SH-SY5Y (cell line): ENCODE data around the gene SMCO3.

Experiments used
- GATA2 ChIP-seq: IDR thresholded peaks from 2 replicates; pipeline ENCODE4 v1.6.1; 2011; ENCODE audit warnings: mild to moderate bottlenecking, low read depth, low read length
- GATA3 ChIP-seq: IDR thresholded peaks from 2 replicates; pipeline ENCODE4 v1.6.1; 2011; ENCODE audit warnings: low read depth, mild to moderate bottlenecking, low read length, moderate library complexity

DNA sequence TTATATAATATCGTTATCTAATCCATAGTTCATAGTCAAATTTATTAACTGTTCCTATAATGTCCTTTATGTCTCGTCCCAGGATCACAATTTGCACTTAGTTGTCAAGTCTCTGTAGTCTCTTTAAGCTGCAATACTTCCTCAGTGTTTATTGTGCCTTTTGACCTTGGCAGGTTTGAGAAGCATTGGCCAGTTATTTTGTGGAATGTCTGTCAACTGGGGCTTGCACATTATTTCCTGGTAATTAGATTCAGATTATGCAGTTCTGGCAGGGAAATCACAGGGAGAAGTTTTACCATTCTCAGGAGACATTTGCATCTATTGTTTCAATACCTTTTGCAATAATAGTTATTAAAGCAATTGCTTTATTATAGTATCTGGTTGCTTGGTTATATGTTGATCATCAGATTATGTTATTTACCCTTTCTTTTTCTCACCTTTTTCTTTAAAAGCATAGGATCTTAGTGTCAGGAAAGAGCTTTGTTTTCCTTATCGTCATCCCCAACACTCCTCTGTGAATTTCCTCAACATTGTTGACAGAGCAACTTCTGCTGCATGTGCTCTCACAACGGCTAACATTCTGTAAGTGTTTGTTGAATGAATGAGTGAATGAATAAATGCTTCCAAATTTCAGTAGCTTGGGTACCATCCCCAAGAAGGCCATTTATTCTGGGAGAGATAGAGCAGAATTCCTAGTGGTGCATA, 33.0 kb upstream of the SMCO3 start:
- no peak for TF ChIP-seq GATA2
- no peak for TF ChIP-seq GATA3
